K562 (cell line): ENCODE measurements around the gene MYBPHL. TPM values are rescaled to one million over a fixed set of nuclear protein-coding genes. Genes with fewer than 3 reads are reported as not detected.

Experiments used
- BRCA1 ChIP-seq, 2 experiments: fragments of 450-650 bp in 1 of 2; sonication (generic) in 1 of 2; formaldehyde crosslinking in 1 of 2; IDR thresholded peaks; 2 replicates each; pipeline versions ENCODE4 v1.5.0 to v1.6.1; 2017 to 2020; ENCODE audit warnings: mild to moderate bottlenecking in 1 of 2, missing genetic modification reagents in 1 of 2
- GABPB2 ChIP-seq: fragments of 250-450 bp; sonication (Bioruptor Pico); conservative IDR thresholded peaks from 2 replicates; pipeline ENCODE4 v1.5.1; 2021; ENCODE audit warnings: mild to moderate bottlenecking
- TEAD1 ChIP-seq, 2 experiments: fragments of 450-650 bp in 1 of 2; sonication (generic) in 1 of 2; formaldehyde crosslinking; IDR thresholded peaks; 2 replicates each; pipeline versions ENCODE4 v1.4.0 to v1.8.0; 2020 to 2022; ENCODE audit warnings: mild to moderate bottlenecking in 2 of 2, missing genetic modification reagents in 1 of 2
- TRIM24 ChIP-seq, 2 experiments: fragments of 450-650 bp; IDR thresholded peaks; 2 replicates each; pipeline ENCODE4 v1.6.1; 2016
- polyA plus RNA-seq, 8 experiments: library from polyadenylated mRNA; depleted of rRNA in 4 of 8; stranded (reverse) in 5 of 8; unstranded in 3 of 8; fragments of >200 nt; fragmentation: Nextera tagmentation in 2 of 8; fragmentation: Illumina TruSeq in 1 of 8; extraction: Ambion mirVana in 2 of 8; extraction: Trizol in 1 of 8; gene quantifications; 2 replicates each; pipeline versions ENCODE4 v1.2.1 to v1.2.3, GENCODE V29; 2011 to 2014; ENCODE audit warnings: inconsistent platforms in 1 of 8, missing spikeins in 1 of 8
- total RNA-seq, 7 experiments: library from RNA; depleted of rRNA in 6 of 7; stranded (reverse); fragments of >200 nt in 6 of 7; fragmentation: Illumina TruSeq in 2 of 7; extraction: Trizol in 2 of 7; gene quantifications; 2 replicates each; pipeline versions ENCODE4 v1.2.1 to v1.2.3, GENCODE V29; 2011 to 2021; ENCODE audit warnings: low replicate concordance in 1 of 7
- TF ChIP-seq, protein P1 (sequence below): sonication (generic); formaldehyde crosslinking; IDR thresholded peaks from 2 replicates; pipeline ENCODE4 v1.8.0; 2023; ENCODE audit warnings: missing genetic modification reagents, mild to moderate bottlenecking, borderline replicate concordance
- TF ChIP-seq, protein P2 (sequence below), 2 experiments: fragments of 450-650 bp; IDR thresholded peaks; 2 replicates each; pipeline ENCODE4 v1.6.1; 2018; ENCODE audit warnings: mild to moderate bottlenecking in 2 of 2, low read depth in 1 of 2; ENCODE audit not compliant: partially characterized antibody in 2 of 2
- TF ChIP-seq, protein P3 (sequence below): conservative IDR thresholded peaks from 2 replicates; pipeline ENCODE4 v1.6.1; 2011; ENCODE audit warnings: low read depth, mild to moderate bottlenecking, low read length; ENCODE audit not compliant: control insufficient read depth
- TF ChIP-seq, protein P4 (sequence below): fragments of 250-450 bp; sonication (Bioruptor Pico); IDR thresholded peaks from 2 replicates; pipeline ENCODE4 v1.4.0; 2020
- TF ChIP-seq, protein P5 (sequence below): fragments of 450-650 bp; formaldehyde crosslinking; IDR thresholded peaks from 2 replicates; pipeline ENCODE4 v1.4.0; 2020; ENCODE audit warnings: mild to moderate bottlenecking, moderate library complexity

MYBPHL gene
- total and polyA plus RNA-seq, 9 of the 15 experiments (the other 6 are each of a cell fraction or from before 2014, with no cell fraction given), result 0.20 to 1.9 (median 0.33) TPM

DNA sequence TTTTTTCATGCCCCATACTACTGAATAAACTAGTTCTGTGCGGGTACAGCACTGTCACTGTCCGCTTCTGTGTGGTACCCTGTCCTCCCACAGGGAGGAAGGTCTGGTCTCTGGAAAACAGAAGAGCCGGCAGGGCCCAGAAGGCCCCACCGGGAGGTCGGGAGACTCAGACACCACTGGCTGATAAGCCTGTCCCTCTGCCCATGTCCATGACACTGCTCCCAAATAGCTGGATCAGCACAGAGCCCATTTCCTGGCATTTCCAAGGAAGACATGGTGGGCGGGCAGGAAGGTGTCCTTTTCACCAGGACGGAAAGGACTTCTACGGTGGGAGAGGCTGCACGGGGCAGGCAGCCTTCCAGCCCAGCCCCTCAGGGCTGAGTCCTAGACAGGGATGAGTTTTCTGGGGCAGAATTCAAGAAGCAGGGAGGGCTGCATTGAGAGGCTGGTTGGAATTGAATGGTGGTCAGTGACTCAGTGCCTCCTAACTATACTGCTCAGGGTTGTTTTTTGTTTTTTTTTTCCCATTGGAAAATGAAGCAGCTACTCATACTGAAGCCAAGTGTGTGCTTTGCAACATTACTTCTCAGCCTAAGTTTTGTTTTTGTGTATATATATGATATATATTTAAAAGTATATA, 31.0 kb downstream of the MYBPHL start (continued):
- TF ChIP-seq, protein P1, sequence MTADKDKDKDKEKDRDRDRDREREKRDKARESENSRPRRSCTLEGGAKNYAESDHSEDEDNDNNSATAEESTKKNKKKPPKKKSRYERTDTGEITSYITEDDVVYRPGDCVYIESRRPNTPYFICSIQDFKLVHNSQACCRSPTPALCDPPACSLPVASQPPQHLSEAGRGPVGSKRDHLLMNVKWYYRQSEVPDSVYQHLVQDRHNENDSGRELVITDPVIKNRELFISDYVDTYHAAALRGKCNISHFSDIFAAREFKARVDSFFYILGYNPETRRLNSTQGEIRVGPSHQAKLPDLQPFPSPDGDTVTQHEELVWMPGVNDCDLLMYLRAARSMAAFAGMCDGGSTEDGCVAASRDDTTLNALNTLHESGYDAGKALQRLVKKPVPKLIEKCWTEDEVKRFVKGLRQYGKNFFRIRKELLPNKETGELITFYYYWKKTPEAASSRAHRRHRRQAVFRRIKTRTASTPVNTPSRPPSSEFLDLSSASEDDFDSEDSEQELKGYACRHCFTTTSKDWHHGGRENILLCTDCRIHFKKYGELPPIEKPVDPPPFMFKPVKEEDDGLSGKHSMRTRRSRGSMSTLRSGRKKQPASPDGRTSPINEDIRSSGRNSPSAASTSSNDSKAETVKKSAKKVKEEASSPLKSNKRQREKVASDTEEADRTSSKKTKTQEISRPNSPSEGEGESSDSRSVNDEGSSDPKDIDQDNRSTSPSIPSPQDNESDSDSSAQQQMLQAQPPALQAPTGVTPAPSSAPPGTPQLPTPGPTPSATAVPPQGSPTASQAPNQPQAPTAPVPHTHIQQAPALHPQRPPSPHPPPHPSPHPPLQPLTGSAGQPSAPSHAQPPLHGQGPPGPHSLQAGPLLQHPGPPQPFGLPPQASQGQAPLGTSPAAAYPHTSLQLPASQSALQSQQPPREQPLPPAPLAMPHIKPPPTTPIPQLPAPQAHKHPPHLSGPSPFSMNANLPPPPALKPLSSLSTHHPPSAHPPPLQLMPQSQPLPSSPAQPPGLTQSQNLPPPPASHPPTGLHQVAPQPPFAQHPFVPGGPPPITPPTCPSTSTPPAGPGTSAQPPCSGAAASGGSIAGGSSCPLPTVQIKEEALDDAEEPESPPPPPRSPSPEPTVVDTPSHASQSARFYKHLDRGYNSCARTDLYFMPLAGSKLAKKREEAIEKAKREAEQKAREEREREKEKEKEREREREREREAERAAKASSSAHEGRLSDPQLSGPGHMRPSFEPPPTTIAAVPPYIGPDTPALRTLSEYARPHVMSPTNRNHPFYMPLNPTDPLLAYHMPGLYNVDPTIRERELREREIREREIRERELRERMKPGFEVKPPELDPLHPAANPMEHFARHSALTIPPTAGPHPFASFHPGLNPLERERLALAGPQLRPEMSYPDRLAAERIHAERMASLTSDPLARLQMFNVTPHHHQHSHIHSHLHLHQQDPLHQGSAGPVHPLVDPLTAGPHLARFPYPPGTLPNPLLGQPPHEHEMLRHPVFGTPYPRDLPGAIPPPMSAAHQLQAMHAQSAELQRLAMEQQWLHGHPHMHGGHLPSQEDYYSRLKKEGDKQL (CRISPR knock-in tag), result no peak
- TF ChIP-seq, protein P2, sequence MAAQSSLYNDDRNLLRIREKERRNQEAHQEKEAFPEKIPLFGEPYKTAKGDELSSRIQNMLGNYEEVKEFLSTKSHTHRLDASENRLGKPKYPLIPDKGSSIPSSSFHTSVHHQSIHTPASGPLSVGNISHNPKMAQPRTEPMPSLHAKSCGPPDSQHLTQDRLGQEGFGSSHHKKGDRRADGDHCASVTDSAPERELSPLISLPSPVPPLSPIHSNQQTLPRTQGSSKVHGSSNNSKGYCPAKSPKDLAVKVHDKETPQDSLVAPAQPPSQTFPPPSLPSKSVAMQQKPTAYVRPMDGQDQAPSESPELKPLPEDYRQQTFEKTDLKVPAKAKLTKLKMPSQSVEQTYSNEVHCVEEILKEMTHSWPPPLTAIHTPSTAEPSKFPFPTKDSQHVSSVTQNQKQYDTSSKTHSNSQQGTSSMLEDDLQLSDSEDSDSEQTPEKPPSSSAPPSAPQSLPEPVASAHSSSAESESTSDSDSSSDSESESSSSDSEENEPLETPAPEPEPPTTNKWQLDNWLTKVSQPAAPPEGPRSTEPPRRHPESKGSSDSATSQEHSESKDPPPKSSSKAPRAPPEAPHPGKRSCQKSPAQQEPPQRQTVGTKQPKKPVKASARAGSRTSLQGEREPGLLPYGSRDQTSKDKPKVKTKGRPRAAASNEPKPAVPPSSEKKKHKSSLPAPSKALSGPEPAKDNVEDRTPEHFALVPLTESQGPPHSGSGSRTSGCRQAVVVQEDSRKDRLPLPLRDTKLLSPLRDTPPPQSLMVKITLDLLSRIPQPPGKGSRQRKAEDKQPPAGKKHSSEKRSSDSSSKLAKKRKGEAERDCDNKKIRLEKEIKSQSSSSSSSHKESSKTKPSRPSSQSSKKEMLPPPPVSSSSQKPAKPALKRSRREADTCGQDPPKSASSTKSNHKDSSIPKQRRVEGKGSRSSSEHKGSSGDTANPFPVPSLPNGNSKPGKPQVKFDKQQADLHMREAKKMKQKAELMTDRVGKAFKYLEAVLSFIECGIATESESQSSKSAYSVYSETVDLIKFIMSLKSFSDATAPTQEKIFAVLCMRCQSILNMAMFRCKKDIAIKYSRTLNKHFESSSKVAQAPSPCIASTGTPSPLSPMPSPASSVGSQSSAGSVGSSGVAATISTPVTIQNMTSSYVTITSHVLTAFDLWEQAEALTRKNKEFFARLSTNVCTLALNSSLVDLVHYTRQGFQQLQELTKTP (IDR thresholded peaks at IDR 0.05; ENCODE audit: low read depth in 1 of 2, partially characterized antibody in 2 of 2), result no peak
- TF ChIP-seq, protein P3, sequence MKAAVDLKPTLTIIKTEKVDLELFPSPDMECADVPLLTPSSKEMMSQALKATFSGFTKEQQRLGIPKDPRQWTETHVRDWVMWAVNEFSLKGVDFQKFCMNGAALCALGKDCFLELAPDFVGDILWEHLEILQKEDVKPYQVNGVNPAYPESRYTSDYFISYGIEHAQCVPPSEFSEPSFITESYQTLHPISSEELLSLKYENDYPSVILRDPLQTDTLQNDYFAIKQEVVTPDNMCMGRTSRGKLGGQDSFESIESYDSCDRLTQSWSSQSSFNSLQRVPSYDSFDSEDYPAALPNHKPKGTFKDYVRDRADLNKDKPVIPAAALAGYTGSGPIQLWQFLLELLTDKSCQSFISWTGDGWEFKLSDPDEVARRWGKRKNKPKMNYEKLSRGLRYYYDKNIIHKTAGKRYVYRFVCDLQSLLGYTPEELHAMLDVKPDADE, result no peak
- TF ChIP-seq GABPB2 (CRISPR knock-in tag) (no peak), TRIM24 (IDR thresholded peaks at IDR 0.05) (no peak), BRCA1 (IDR thresholded peaks at IDR 0.05) (no peak), BRCA1 (CRISPR knock-in tag; IDR thresholded peaks at IDR 0.05) (no peak), TEAD1 (CRISPR knock-in tag; IDR thresholded peaks at IDR 0.05) (no peak)
- TF ChIP-seq, protein P4, sequence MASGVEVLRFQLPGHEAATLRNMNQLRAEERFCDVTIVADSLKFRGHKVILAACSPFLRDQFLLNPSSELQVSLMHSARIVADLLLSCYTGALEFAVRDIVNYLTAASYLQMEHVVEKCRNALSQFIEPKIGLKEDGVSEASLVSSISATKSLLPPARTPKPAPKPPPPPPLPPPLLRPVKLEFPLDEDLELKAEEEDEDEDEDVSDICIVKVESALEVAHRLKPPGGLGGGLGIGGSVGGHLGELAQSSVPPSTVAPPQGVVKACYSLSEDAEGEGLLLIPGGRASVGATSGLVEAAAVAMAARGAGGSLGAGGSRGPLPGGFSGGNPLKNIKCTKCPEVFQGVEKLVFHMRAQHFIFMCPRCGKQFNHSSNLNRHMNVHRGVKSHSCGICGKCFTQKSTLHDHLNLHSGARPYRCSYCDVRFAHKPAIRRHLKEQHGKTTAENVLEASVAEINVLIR (CRISPR knock-in tag), result no peak
- TF ChIP-seq, protein P5, sequence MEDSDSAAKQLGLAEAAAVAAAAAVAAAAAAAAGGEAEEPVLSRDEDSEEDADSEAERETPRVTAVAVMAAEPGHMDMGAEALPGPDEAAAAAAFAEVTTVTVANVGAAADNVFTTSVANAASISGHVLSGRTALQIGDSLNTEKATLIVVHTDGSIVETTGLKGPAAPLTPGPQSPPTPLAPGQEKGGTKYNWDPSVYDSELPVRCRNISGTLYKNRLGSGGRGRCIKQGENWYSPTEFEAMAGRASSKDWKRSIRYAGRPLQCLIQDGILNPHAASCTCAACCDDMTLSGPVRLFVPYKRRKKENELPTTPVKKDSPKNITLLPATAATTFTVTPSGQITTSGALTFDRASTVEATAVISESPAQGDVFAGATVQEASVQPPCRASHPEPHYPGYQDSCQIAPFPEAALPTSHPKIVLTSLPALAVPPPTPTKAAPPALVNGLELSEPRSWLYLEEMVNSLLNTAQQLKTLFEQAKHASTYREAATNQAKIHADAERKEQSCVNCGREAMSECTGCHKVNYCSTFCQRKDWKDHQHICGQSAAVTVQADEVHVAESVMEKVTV (CRISPR knock-in tag), result no peak
